Subcutaneous adipose tissue (tissue), 4 donors: ENCODE measurements around the gene PIGR. TPM values are rescaled to one million over a fixed set of nuclear protein-coding genes. Genes with fewer than 3 reads are reported as not detected.

Experiments used
- total RNA-seq, 4 donors: library from RNA; depleted of rRNA; stranded (reverse); fragments of >200 nt; gene quantifications; one replicate each; pipeline ENCODE4 v1.1.0, GENCODE V29; 2016
- TF ChIP-seq, protein P1 (sequence below): fragments of 450-650 bp; IDR thresholded peaks from one replicate; pipeline ENCODE4 v1.5.1; 2016; ENCODE audit warnings: low read depth, mild to moderate bottlenecking, control low read depth, antibody characterized with exemption, moderate library complexity

The PIGR gene
- total RNA-seq, 4 donors from 2014 or later, result 0.22 to 2.4 (median 0.61) TPM

DNA sequence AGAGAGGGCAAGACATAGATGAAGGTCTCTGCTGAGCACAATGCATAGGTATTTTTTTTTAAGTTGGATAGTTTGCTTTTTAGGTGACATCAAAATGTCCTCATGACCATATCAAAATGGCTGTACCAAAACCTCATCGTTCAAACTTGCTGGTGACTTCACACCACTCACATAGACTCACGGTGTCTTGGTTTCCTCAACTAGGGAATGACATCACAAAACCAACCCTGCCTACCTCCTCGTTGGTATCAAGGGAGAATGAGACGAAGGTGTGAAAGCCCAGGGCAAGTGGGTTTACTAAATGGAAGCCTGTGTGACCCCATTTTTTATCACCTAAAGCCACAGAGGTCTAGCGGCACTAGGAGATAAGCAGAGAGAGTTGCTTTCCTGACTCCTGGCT lies 1.6 kb downstream of the PIGR start:
- TF ChIP-seq, protein P1, sequence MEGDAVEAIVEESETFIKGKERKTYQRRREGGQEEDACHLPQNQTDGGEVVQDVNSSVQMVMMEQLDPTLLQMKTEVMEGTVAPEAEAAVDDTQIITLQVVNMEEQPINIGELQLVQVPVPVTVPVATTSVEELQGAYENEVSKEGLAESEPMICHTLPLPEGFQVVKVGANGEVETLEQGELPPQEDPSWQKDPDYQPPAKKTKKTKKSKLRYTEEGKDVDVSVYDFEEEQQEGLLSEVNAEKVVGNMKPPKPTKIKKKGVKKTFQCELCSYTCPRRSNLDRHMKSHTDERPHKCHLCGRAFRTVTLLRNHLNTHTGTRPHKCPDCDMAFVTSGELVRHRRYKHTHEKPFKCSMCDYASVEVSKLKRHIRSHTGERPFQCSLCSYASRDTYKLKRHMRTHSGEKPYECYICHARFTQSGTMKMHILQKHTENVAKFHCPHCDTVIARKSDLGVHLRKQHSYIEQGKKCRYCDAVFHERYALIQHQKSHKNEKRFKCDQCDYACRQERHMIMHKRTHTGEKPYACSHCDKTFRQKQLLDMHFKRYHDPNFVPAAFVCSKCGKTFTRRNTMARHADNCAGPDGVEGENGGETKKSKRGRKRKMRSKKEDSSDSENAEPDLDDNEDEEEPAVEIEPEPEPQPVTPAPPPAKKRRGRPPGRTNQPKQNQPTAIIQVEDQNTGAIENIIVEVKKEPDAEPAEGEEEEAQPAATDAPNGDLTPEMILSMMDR, result no peak

DNA sequence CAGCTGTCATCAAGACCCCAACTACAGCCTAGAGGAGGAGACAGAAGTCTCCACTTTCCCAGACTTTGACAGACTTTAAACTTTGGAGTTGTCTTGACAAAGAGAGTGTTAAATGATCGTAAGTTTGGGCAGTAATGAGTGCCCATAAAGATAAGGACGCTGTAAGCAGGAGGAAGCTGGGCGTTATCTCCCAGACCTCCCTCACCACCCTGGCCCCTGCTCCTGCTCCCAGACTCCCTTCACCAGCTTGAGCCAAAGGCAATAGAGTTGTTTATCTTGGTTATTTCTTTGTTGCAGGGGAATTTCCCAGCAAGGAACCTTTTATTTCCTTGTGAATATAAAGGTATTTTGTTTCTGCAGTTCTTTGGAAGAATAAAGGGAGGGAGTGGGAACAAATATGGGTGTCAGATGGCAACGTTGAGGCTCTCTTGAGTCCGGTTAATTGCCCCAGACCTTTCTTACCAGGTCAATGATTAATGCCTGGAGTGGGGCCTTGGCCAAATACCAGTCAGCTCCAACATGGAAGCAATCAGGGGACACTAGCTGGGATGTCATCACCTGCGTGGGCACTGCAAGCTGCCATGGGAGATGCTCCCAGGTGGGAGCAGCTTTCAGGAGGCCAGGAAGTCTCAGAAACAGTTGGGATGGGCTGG lies 4.4 kb downstream of the PIGR start:
- TF ChIP-seq, protein P1, result no peak

DNA sequence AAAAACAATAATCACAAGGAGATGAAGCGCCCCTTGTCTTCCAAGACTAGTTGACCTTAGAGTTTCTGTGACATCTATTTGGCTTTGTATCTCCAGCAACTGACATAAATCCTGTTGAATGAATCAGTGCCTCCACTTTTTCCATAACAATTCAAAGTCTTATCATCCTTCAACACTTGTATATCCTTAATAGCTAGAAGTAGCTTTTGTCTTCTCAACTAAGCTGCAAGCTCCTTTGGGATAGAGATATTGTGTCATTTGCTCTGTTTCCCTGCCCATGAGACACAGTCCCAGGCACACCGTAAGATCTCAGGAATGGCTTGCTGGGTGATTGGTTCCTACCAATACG lies 5.7 kb downstream of the PIGR start:
- TF ChIP-seq, protein P1, result no peak

DNA sequence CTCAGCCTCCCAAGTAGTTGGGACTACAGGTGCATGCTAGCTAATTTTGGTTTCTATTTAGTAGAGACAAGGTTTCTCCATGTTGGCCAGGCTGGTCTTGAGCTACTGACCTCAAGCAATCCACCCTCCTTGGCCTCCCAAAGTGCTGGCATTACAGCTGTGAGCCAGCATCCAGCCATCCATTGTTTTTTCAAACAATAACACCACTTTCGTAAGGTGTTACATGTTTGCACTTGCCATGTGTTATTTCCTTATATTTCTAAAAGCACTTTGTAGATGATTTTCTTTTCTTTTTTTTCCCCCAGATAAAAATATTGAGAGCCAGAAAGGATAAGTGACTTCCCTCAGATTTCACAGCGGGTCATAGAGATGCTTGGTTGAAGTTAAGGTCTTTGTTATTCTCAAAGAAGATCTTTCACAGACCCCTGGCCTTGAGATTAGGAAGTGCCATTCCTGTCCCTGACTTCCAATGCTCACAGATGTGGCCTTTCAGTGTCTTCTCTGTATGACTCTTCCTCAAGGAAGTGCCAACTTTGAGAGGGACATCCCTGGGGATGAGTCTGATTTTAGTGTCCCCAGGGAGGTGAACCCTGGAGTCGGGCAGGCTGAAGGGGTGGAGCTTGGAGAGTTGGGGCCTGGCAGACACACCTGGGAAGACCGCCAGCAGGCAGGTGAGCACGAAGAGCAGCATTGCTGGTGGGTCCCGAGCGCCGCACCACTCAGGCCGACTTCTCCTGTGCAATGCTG lies 6.3 kb downstream of the PIGR start:
- TF ChIP-seq, protein P1, result no peak

DNA sequence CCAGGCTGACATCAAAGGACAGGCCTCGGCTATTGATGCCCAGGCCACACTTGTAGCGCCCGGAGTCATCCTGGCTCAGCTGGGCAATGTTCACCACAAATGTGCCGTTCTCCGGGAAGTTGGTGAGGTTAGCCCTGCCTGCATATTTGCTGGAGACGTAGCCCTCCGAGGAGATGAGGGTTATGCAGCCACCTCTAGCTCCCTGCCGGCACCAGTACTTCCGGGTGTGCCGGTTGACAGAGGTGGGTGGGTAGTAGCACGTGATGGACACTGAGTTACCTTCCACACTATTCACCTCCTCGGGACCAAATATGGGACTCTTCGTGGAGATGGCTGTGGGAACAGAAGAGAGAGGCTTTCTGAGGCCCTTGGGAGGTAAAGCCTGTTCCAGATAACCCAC lies 7.1 kb downstream of the PIGR start:
- TF ChIP-seq, protein P1, result no peak

DNA sequence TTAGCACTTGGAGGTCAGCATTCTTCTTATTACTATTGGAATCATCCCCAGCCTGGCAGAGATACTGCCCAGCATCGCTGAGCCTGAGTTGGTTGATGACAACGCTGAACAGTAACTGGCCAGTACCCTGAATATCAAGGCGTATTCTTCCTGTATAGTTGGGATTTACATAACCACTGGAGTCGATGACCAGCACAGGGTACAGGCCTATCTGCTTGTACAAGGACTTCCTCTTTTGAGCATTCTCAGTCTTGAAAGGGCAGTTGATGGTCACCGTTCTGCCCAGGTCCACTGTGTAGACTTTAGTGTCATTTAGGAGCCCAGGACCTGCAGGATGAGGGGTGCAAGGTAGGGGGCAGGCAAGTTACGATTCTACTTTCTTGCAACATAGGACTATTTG lies 8.8 kb downstream of the PIGR start:
- TF ChIP-seq, protein P1, result no peak

DNA sequence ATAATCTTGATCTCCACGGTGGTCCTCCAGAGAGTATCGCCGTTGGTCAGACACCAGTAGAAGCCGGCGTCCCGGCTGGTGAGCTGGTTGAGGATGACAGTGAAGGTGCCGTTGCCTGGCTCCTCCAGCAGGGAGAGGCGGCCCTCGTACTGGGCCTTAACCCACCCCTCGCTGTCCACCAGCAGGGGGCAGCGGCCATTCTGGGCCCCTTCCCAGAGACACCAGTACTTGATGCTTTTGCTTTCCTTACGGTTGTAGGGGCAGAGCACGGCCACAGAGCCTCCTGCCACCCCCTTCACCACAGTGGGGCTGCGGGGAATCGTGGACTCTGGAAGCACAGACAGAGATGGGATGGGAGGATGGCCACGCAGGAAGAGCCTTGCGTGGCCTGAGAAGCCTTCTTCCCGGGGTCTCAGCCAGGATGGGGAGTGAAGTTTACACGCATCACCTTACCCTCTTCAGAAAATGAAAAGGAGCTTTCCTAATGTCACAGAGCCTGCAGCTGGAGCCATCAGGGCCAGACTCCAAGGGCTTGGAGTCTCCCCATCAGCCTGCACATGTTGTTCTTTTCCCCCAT lies 10.7 kb downstream of the PIGR start:
- TF ChIP-seq, protein P1, result no peak
